IMR-90 (cell line): Measurements from ENCODE around the gene GRID1. TPM values are rescaled to one million over a fixed set of nuclear protein-coding genes. Genes with fewer than 3 reads are reported as not detected.

ENCODE experiments used
- ATAC-seq: fragments of 200-7000 bp; cut with Tn5 transposase; 2 replicates; pipeline ENCODE4 v1.9.1; 2020; ENCODE audit warnings: low read depth, mild to moderate bottlenecking, moderate library complexity
- BruUV-seq: library from RNA; stranded (reverse); fragments of 400-500 nt; replicated peaks from 2 replicates; lab custom pipeline; 2021; lab: Mats Ljungman, UMichigan
- CTCF ChIA-PET: fragments of 300-600 bp; formaldehyde crosslinking; extraction: SDS; loops from one replicate; lab custom pipeline; 2021; ENCODE audit warnings: antibody characterized with exemption; lab: Yijun Ruan, JAX
- POLR2A ChIA-PET: fragments of 300-600 bp; sonication (Branson Sonifier 250); formaldehyde crosslinking; loops from one replicate; lab custom pipeline; 2022; ENCODE audit warnings: antibody characterized with exemption; ENCODE audit not compliant: unreplicated experiment; lab: Charles Lee
- DNase-seq: peaks from one replicate; pipeline ENCODE4 v3.0.0; 2013
- H2AFZ ChIP-seq: replicated peaks from 2 replicates; pipeline ENCODE3; 2013; ENCODE audit warnings: low read length, mild to moderate bottlenecking; ENCODE audit not compliant: poor library complexity
- H2AK5ac ChIP-seq: 2 replicates; pipeline ENCODE4 v1.6.1; 2013; ENCODE audit warnings: low read depth, low read length, inconsistent platforms
- H2AK9ac ChIP-seq: replicated peaks from 2 replicates; pipeline ENCODE3; 2013; ENCODE audit warnings: mild to moderate bottlenecking, low read depth, low read length, moderate library complexity; ENCODE audit not compliant: poor library complexity
- H2BK120ac ChIP-seq: 2 replicates; pipeline ENCODE4 v1.6.1; 2013; ENCODE audit warnings: low read depth, low read length, inconsistent platforms
- H2BK15ac ChIP-seq: 3 replicates; pipeline ENCODE4 v1.6.1; 2013; ENCODE audit warnings: low read depth, low read length, inconsistent platforms
- H2BK20ac ChIP-seq: 2 replicates; pipeline ENCODE4 v1.6.1; 2013; ENCODE audit warnings: low read depth, mild to moderate bottlenecking, inconsistent platforms, low read length, moderate library complexity
- H2BK5ac ChIP-seq: 2 replicates; pipeline ENCODE4 v1.6.1; 2013; ENCODE audit warnings: mild to moderate bottlenecking, low read depth, low read length, inconsistent platforms; ENCODE audit not compliant: poor library complexity, severe bottlenecking
- H3K14ac ChIP-seq: replicated peaks from 2 replicates; pipeline ENCODE4 v1.6.1; 2013; ENCODE audit warnings: low read depth, low read length, inconsistent platforms
- H3K18ac ChIP-seq: 2 replicates; pipeline ENCODE4 v1.6.1; 2013; ENCODE audit warnings: low read depth, low read length, control low read depth
- H3K23ac ChIP-seq: 2 replicates; pipeline ENCODE4 v1.6.1; 2013; ENCODE audit warnings: low read depth, low read length, inconsistent platforms
- H3K27ac ChIP-seq: 2 replicates; pipeline ENCODE4 v1.5.1; 2013; ENCODE audit warnings: mild to moderate bottlenecking, control low read depth, low read length; ENCODE audit not compliant: insufficient read depth
- H3K27me3 ChIP-seq: 2 replicates; pipeline ENCODE4 v1.6.1; 2013; ENCODE audit warnings: low read length; ENCODE audit not compliant: control insufficient read depth, insufficient read depth
- H3K36me3 ChIP-seq: 2 replicates; pipeline ENCODE4 v1.6.1; 2013; ENCODE audit warnings: low read length, mixed read lengths; ENCODE audit not compliant: control insufficient read depth, insufficient read depth
- H3K4ac ChIP-seq: 2 replicates; pipeline ENCODE4 v1.6.1; 2013; ENCODE audit warnings: low read depth, low read length, inconsistent platforms
- H3K4me1 ChIP-seq: 2 replicates; pipeline ENCODE4 v1.6.1; 2013; ENCODE audit warnings: low read length, mixed read lengths; ENCODE audit not compliant: control insufficient read depth, insufficient read depth
- H3K4me2 ChIP-seq: 2 replicates; pipeline ENCODE4 v1.6.1; 2013; ENCODE audit warnings: low read depth, mild to moderate bottlenecking, control low read depth, low read length, moderate library complexity
- H3K4me3 ChIP-seq: 2 replicates; pipeline ENCODE4 v1.5.1; 2013; ENCODE audit warnings: low read depth, mild to moderate bottlenecking, control low read depth, low read length, moderate library complexity; ENCODE audit not compliant: insufficient read depth
- H3K56ac ChIP-seq: 2 replicates; pipeline ENCODE4 v1.6.1; 2013; ENCODE audit warnings: low read length, inconsistent platforms; ENCODE audit not compliant: insufficient read depth; ENCODE audit errors: extremely low read depth
- H3K79me1 ChIP-seq, 2 experiments: 2 replicates each; pipeline ENCODE4 v1.6.1; 2013; ENCODE audit warnings: low read length in 2 of 2, inconsistent platforms in 1 of 2, low read depth in 1 of 2
- H3K9ac ChIP-seq: 2 replicates; pipeline ENCODE4 v1.6.1; 2013; ENCODE audit warnings: low read depth, low read length, control low read depth
- H3K9me1 ChIP-seq: 2 replicates; pipeline ENCODE4 v1.6.1; 2013; ENCODE audit warnings: low read length, inconsistent platforms; ENCODE audit not compliant: insufficient read depth
- H3K9me3 ChIP-seq: 2 replicates; pipeline ENCODE4 v1.6.1; 2013; ENCODE audit warnings: low read length; ENCODE audit not compliant: control insufficient read depth, insufficient read depth
- H4K20me1 ChIP-seq: 2 replicates; pipeline ENCODE4 v1.6.1; 2013; ENCODE audit warnings: low read length, inconsistent platforms; ENCODE audit not compliant: insufficient read depth
- H4K5ac ChIP-seq: 2 replicates; pipeline ENCODE4 v1.6.1; 2013; ENCODE audit warnings: mild to moderate bottlenecking, low read depth, low read length, control low read depth
- H4K8ac ChIP-seq, 2 experiments: 2 replicates each; pipeline ENCODE4 v1.6.1; 2013; ENCODE audit warnings: low read depth in 2 of 2, low read length in 2 of 2, control low read depth in 1 of 2, inconsistent platforms in 1 of 2
- H4K91ac ChIP-seq: 2 replicates; pipeline ENCODE4 v1.6.1; 2013; ENCODE audit warnings: low read depth, low read length, inconsistent platforms; ENCODE audit not compliant: insufficient read depth
- BHLHE40 ChIP-seq: fragments of 150-350 bp; IDR thresholded peaks from 2 replicates; pipeline ENCODE4 v1.6.1; 2016; ENCODE audit warnings: mild to moderate bottlenecking, low read depth, low read length
- CEBPB ChIP-seq: IDR thresholded peaks from 2 replicates; pipeline ENCODE4 v1.6.1; 2012; ENCODE audit warnings: low read depth, low read length, improper control_type of control experiment
- CHD1 ChIP-seq: IDR thresholded peaks from 2 replicates; pipeline ENCODE4 v1.6.1; 2012; ENCODE audit warnings: low read depth, low read length, improper control_type of control experiment
- FOS ChIP-seq: fragments of 150-350 bp; IDR thresholded peaks from 2 replicates; pipeline ENCODE4 v1.6.1; 2016; ENCODE audit warnings: low read depth, low read length
- MAFK ChIP-seq: IDR thresholded peaks from 2 replicates; pipeline ENCODE4 v1.6.1; 2012; ENCODE audit warnings: low read depth, low read length, improper control_type of control experiment
- MAZ ChIP-seq: IDR thresholded peaks from 2 replicates; pipeline ENCODE4 v1.6.1; 2012; ENCODE audit warnings: low read depth, mild to moderate bottlenecking, low read length, improper control_type of control experiment, moderate library complexity, borderline replicate concordance
- MXI1 ChIP-seq: IDR thresholded peaks from 2 replicates; pipeline ENCODE4 v1.6.1; 2012; ENCODE audit warnings: low read depth, mild to moderate bottlenecking, low read length, moderate library complexity, borderline replicate concordance
- NFE2L2 ChIP-seq: fragments of 150-350 bp; IDR thresholded peaks from 2 replicates; pipeline ENCODE4 v1.6.1; 2016; ENCODE audit warnings: low read depth, mild to moderate bottlenecking, low read length
- POLR2A ChIP-seq: IDR thresholded peaks from 2 replicates; pipeline ENCODE4 v1.6.1; 2012; ENCODE audit warnings: mild to moderate bottlenecking, low read depth, low read length
- RAD21 ChIP-seq: IDR thresholded peaks from 2 replicates; pipeline ENCODE4 v1.6.1; 2012; ENCODE audit warnings: low read length, improper control_type of control experiment
- RCOR1 ChIP-seq: IDR thresholded peaks from 2 replicates; pipeline ENCODE4 v1.6.1; 2012; ENCODE audit warnings: mild to moderate bottlenecking, low read length, improper control_type of control experiment; ENCODE audit not compliant: insufficient replicate concordance
- RFX5 ChIP-seq: IDR thresholded peaks from 2 replicates; pipeline ENCODE4 v1.8.0; 2012; ENCODE audit warnings: low read depth, mild to moderate bottlenecking, low read length, moderate library complexity
- SMC3 ChIP-seq: fragments of 150-350 bp; IDR thresholded peaks from 2 replicates; pipeline ENCODE4 v1.6.1; 2016; ENCODE audit warnings: low read depth, mild to moderate bottlenecking, antibody characterized with exemption, low read length, moderate library complexity
- WGBS, 2 experiments: methylation state at CpG; one replicate each; pipeline versions ENCODE4 v1.1.5 to v1.1.7; 2013; ENCODE audit warnings: missing lambda C conversion rate in 2 of 2; ENCODE audit not compliant: insufficient read length in 1 of 2; ENCODE audit errors: extremely low coverage in 2 of 2; 5-methylcytosine and 5-hydroxymethylcytosine counted together
- dilution Hi-C: fragments of 300-500 bp; cut with HindIII; formaldehyde crosslinking; loops from one replicate; pipeline ENCODE4 v1.14.3; 2018; ENCODE audit warnings: low sequenced_read_pairs; ENCODE audit not compliant: unreplicated experiment
- in situ Hi-C: fragments of 300-500 bp; cut with MboI; formaldehyde crosslinking; loops from 3 replicates; pipeline ENCODE4 v1.14.3; 2019; ENCODE audit warnings: low sequenced_read_pairs, inconsistent platforms, mixed read lengths
- intact Hi-C: fragments of 100-400 bp; cut with micrococcal nuclease; formaldehyde crosslinking; loops from 2 replicates; pipeline ENCODE4 v1.10.0; 2022
- polyA plus RNA-seq, 3 experiments: library from polyadenylated mRNA; depleted of rRNA; stranded (reverse); fragments of >200 nt; gene quantifications; 2 replicates each; pipeline ENCODE4 v1.2.3, GENCODE V29; 2012; ENCODE audit warnings: low replicate concordance in 1 of 3
- total RNA-seq: library from RNA; depleted of rRNA; stranded (reverse); fragments of >200 nt; gene quantifications from 2 replicates; pipeline ENCODE4 v1.2.3, GENCODE V29; 2012
- TF ChIP-seq, protein P1 (sequence below): fragments of 150-350 bp; IDR thresholded peaks from 2 replicates; pipeline ENCODE4 v1.6.1; 2016; ENCODE audit warnings: low read depth, mild to moderate bottlenecking, low read length, moderate library complexity, borderline replicate concordance
- TF ChIP-seq, protein P2 (sequence below): conservative IDR thresholded peaks from 2 replicates; pipeline ENCODE4 v1.5.1; 2012; ENCODE audit warnings: mild to moderate bottlenecking, low read depth, low read length, improper control_type of control experiment
- TF ChIP-seq, protein P3 (sequence below): fragments of 150-350 bp; IDR thresholded peaks from 2 replicates; pipeline ENCODE4 v1.6.1; 2017; ENCODE audit warnings: mild to moderate bottlenecking, antibody characterized with exemption, low read length, low read depth

Gene GRID1
- total and polyA plus RNA-seq, 2 of the 4 experiments (the other 2 are of a cell fraction), result not detected

DNA sequence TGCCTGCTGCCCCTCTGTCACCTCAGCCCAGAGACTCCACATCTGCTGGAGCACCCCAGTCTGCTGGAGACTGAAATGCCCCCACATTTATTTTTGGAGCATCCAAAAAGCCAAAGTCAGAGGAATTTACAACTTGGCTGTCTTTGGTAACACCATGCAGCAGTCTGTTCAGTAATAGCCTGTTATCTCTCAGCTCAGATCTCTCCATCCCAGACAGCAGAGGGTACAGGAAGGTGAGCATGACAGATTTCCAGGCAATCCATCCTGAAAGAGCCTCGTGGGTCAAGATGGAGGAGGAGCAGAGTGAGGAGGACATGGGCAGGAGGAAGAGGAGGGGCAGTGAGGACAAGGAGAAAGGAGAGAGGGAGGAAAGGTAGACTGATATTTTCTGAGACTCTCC, 55.9 kb downstream of the GRID1 start:
- no peaks in the 10 kb centered on the region for H3K79me1 ChIP-seq
- no peak overlapping the region for H2BK20ac ChIP-seq
- no peak for ATAC-seq
- TF ChIP-seq, protein P1, sequence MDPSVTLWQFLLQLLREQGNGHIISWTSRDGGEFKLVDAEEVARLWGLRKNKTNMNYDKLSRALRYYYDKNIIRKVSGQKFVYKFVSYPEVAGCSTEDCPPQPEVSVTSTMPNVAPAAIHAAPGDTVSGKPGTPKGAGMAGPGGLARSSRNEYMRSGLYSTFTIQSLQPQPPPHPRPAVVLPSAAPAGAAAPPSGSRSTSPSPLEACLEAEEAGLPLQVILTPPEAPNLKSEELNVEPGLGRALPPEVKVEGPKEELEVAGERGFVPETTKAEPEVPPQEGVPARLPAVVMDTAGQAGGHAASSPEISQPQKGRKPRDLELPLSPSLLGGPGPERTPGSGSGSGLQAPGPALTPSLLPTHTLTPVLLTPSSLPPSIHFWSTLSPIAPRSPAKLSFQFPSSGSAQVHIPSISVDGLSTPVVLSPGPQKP, result no peak
- no peak for TF ChIP-seq SMC3
- no peak for TF ChIP-seq FOS
- TF ChIP-seq CHD1, result no peak
- no peak for TF ChIP-seq CEBPB
- TF ChIP-seq NFE2L2, result no peak
- TF ChIP-seq POLR2A, result no peak
- no peak for TF ChIP-seq RAD21
- no peak for TF ChIP-seq RFX5
- TF ChIP-seq, protein P2, sequence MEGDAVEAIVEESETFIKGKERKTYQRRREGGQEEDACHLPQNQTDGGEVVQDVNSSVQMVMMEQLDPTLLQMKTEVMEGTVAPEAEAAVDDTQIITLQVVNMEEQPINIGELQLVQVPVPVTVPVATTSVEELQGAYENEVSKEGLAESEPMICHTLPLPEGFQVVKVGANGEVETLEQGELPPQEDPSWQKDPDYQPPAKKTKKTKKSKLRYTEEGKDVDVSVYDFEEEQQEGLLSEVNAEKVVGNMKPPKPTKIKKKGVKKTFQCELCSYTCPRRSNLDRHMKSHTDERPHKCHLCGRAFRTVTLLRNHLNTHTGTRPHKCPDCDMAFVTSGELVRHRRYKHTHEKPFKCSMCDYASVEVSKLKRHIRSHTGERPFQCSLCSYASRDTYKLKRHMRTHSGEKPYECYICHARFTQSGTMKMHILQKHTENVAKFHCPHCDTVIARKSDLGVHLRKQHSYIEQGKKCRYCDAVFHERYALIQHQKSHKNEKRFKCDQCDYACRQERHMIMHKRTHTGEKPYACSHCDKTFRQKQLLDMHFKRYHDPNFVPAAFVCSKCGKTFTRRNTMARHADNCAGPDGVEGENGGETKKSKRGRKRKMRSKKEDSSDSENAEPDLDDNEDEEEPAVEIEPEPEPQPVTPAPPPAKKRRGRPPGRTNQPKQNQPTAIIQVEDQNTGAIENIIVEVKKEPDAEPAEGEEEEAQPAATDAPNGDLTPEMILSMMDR, result no peak
- TF ChIP-seq MAFK, result no peak
- TF ChIP-seq MXI1, result no peak
- TF ChIP-seq, protein P3, sequence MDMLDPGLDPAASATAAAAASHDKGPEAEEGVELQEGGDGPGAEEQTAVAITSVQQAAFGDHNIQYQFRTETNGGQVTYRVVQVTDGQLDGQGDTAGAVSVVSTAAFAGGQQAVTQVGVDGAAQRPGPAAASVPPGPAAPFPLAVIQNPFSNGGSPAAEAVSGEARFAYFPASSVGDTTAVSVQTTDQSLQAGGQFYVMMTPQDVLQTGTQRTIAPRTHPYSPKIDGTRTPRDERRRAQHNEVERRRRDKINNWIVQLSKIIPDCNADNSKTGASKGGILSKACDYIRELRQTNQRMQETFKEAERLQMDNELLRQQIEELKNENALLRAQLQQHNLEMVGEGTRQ, result no peak
- no peak for TF ChIP-seq RCOR1
- TF ChIP-seq MAZ, result no peak
- no peak for TF ChIP-seq BHLHE40
- no peak for DNase-seq
- H3K14ac ChIP-seq, result no peak overlapping the region
- ChIA-PET CTCF (no interaction called here), POLR2A (no interaction called here)
- H3K27me3 ChIP-seq, result no peaks in the 10 kb centered on the region
- H4K8ac ChIP-seq, result no peak overlapping the region
- H3K4me3 ChIP-seq, result no peak overlapping the region
- no peak overlapping the region for H3K56ac ChIP-seq
- BruUV-seq, result no TSS peak
- no peak overlapping the region for H2BK5ac ChIP-seq
- H3K36me3 ChIP-seq, result no peaks in the 10 kb centered on the region
- intact Hi-C loops (no loop called here), dilution Hi-C loops (no loop called here), in situ Hi-C loops (no loop called here)
- H3K4me1 ChIP-seq, result no peaks in the 10 kb centered on the region
- H3K9me3 ChIP-seq, result no peaks in the 10 kb centered on the region
- no peak overlapping the region for H2AK5ac ChIP-seq
- no peak overlapping the region for H2AFZ ChIP-seq
- no peaks in the 10 kb centered on the region for H4K20me1 ChIP-seq
- H2BK15ac ChIP-seq, result no peak overlapping the region
- H3K9ac ChIP-seq, result no peak overlapping the region
- H4K91ac ChIP-seq, result no peak overlapping the region
- H3K4ac ChIP-seq, result no peak overlapping the region
- H3K27ac ChIP-seq, result no peak overlapping the region
- H3K23ac ChIP-seq, result no peak overlapping the region
- no peak overlapping the region for H3K18ac ChIP-seq
- no peak overlapping the region for H4K5ac ChIP-seq
- no peak overlapping the region for H2BK120ac ChIP-seq
- H3K4me2 ChIP-seq, result no peak overlapping the region
- 0% methylated on average over 1 of the region's 1 CpG; no CpG with 5 or more reads in 1 of the 2 experiments for WGBS, 2 experiments
- no peaks in the 10 kb centered on the region for H3K9me1 ChIP-seq
- H2AK9ac ChIP-seq, result no peak overlapping the region
